HG02870 (cell line): ENCODE measurements around the gene SLC10A6.
"Not testable (repeated sequence)": the region's sequence is repeated elsewhere in the genome, so short reads cannot be mapped to it uniquely, and the experiment has no call there.

Source experiments
- ATAC-seq: cut with Tn5 transposase; IDR thresholded peaks from one replicate; pipeline ENCODE4 v1.9.1; 2021; ENCODE audit warnings: mild to moderate bottlenecking, moderate library complexity; ENCODE audit not compliant: unreplicated experiment

Gene SLC10A6, protein sequence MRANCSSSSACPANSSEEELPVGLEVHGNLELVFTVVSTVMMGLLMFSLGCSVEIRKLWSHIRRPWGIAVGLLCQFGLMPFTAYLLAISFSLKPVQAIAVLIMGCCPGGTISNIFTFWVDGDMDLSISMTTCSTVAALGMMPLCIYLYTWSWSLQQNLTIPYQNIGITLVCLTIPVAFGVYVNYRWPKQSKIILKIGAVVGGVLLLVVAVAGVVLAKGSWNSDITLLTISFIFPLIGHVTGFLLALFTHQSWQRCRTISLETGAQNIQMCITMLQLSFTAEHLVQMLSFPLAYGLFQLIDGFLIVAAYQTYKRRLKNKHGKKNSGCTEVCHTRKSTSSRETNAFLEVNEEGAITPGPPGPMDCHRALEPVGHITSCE

GRCh38 chr4:86848732-86849619 lies at the start of gene SLC10A6:
Gene SLC10A6, minus strand, starts transcription at chr4:86849384. Its CDS starts 269 bp downstream, at chr4:86849115.
- no peak for ATAC-seq

GRCh38 chr4:86898562-86898961 lies 49.4 kb upstream of the SLC10A6 start:
- ATAC-seq = no peak

GRCh38 chr4:86896596-86896995 lies 47.4 kb upstream of the SLC10A6 start:
- ATAC-seq = no peak

DNA sequence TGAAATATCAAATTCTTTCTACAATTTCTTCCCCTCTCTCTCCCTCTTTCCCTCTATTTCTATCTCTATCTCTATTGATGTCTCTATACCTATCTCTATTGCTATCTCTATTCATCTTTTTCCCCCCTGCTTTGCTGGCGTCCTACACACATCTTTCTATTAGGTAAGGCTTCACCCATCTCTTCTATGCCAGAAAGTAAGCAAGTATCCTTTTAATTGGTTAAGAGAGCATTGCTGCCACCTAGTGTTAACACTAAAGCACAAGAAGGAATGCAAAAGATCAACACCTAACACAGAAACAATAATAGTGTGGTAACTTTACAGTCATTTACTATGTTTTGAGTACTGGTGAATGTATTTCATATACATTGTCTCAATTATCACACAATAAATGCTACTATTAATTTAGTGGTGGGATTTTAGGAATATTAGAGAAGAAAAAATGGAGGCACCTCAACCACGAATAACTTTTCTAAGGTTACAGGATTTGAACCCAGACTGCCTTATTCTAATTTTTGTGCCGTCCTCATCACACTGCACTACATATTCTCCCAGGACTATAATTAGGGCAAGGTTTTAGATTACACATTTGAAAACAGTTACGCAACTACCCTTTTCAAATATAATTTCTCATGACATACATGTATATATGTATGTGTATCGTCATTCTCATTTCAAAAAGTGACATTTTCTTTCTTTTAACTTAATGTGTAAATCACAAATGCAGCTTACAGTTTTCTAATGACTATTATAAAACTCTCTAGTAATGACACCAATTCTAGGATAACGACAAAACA lies 46.7 kb upstream of the SLC10A6 start:
- peak; percentile 48 for ATAC-seq

DNA sequence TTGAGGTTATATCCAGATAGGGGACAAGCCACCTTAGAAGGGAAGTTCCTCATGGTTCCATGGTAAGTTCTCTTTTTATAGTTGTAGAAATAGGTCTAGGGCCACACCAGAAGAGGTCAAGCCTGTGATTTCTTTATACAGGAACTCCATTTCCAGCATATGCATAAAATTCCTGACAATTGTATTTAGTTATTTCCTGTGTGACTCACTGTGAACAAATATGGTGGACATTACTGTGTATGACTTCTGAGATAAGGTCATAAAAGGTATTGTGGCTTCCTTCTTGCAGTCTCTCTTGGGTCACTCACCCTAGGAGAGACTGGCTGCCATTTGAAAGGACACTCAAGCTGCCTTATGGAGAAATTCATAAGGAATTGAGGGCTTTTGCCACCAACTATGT lies 45.3 kb upstream of the SLC10A6 start:
- no peak for ATAC-seq

DNA sequence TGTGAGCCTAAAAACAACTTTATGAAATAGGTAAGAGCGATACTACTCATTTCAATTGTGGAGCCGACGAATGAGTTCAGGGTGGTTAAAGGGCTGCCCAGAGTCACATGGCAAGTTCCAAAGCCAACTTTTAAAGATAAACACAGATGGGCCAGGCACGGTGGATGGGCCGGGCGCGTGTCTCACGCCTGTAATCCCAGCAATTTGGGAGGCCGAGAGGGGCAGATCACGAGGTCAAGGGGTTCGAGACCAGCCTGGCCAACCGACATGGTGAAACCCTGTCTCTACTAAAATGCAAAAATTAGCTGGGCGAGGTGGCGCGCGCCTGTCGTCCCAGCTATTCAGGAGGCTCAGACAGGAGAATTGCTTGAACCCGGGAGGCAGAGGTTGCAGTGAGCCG lies 44.0 kb upstream of the SLC10A6 start:
- ATAC-seq = no peak

DNA sequence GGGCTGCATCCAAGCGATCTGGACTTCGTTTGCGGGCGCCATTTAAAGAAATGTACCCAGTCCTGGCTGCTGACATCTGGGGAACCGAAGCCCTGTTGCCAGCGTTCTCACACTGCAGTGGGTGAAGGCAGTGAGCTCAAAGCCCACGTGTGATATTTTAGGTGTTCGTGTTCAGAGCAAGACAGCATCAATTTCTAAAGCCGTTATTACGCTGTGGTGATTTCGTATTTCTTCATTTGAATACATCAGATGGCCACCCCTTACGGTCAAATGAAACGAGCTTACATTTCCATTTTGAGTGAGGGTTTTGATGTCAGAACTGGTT lies 43.4 kb upstream of the SLC10A6 start:
- ATAC-seq = peak; percentile 2

DNA sequence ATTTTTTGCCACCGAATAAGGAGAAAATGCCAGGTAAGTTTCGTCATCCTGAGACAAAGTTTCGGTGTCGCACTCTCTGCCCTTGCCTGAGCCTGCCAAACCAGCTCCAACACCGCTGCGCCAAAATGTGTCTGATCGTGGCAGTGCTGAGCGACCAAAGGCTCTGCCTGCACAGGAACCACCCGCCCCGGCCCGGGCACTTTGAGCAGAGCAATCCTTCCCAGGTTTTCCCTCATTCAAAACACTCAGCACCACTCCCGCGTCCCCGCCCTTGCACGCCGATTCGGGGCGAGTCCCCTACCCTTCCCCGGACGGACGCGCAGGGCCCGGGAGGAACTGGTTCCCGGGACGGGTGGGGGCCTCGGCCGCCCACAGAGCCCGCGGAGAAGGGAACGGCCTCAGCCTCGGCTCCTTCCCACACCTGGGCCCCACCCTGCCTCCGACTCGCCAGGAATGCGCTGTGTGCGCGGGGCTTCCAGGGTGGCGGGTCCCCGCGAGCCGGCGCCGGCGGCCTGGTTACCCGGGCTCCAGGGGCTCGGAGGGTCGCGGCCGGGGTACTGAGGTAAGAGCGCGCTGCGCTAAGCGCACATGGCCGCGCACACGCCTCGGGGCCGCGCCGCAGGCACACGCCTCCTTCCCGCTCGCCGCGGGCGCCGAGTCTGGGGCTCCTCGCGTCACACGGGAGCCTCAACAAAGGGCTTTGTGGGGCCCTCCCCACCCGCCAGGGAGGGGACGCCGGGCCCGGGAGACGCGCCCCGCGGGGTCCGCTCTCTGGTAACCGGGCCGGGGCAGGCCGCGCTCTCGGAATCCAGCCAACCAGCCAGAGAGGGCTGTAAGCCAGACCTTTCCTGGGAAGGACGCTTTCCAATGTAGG lies 42.8 kb upstream of the SLC10A6 start, which contains the start of gene C4orf36:
Gene C4orf36 (minus strand): TSS at position 661 of the 874 bp plus-strand sequence. CDS start 902 bp downstream, outside the sequence.
- peak; percentile 58 for ATAC-seq

DNA sequence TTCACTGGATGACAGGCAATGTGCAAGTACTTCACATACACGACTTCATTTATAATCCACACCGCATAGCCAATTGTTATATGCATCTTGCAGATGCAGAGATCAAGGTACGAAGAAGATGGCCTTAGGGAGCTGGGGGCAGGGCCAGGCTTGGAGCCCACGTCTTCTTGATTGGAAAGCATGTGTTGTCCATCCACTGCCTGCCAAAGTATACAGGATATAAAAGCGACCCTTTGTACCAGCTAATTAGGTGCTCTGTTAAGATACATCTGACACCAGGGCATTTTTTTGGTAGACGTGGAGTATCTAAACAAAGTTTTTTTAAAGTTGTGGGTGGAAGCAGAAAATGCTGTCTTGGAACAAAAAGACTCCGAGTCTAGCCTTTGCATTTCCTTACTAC lies 41.6 kb upstream of the SLC10A6 start:
- no peak for ATAC-seq

DNA sequence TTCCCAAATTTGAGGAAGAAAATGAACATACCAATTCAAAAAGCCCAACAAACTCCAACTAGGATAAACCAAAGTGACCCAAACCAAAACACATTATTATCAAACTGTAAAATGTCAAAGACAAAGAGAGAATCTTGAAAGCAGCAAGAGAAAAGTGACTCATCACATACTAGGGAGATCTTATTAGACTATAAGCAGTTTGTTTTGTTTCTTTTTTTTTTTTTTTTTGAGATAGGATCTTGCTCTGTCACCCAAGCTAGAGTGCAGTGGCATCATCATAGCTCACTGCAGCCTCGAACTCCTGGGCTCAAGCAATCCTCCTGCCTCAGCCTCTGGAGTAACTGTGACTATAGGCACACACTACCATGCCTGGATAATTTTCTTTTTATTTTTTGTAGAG lies 30.5 kb upstream of the SLC10A6 start:
- no peak for ATAC-seq

DNA sequence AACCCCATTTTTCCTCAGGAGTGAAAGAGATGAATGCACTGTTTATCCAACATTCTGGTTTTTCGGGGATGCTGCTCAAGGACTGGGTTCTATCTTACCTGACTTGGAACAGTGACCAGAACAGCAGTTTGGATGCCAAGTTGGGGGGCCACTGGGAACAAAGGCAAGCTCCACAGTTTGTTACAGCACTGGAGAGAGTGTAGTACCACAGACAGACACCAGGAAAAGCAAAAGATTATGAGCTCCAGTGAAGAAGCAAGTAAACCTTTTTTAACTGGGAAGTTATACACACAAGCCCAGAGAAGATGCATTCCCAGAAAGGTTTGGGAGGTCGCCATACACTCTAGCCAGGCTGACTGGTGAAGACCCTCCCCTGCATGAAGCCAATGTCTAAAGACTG lies 29.5 kb upstream of the SLC10A6 start:
- no peak for ATAC-seq

DNA sequence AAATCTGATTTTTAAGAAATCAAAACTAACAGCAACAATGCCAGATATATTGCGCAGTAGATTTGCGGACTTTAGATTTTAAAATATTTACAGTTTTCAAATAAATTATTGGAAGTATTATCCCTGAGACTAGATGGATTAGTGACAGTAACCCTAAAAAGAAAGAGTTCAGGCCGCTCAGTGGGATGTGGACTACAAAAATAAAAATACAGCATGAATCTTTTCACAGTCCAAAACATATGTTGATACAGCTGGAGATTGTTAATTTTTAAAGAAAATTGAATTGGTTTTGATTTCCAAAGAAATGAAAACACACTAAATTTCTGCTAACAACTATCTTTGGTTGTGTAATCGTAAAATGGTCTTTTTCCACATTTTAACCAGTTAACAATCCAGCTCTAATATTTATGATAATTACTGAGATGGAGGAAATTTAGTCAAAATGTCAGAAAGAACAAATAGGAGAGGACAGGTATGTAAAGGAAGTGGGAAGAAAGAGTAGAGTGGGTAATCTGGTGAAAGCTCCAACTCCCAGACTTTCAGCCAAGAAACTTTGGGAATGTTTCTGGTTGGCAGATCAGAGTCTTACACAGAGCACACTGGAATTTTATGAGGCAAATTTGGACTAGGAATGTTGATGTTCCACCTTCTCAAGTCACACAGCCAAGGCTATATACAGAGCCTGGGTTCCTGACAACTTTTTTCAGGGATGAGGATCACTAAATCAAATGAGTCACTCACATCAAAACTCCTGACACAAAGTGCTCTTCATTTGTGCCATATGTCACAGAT lies 27.9 kb upstream of the SLC10A6 start:
- ATAC-seq = no peak

DNA sequence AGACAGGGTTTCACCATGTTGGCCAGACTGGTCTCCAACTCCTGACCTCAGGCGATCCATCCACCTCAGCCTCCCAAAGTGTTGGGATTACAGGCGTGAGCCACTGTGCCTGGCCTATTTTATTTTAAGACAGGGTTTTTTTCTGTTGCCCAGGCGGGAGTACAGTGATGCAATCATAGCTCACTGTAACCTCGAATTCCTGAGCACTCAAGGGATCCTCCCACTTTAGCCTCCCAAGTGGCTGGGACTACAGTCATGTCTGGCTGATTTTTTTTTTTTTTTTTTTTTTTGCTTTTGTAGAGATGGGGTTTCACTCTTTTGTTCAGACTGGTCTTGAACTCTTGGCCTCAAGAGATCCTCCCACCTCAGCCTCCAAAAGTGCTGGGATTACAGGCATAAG lies 26.3 kb upstream of the SLC10A6 start:
- not testable (repeated sequence) for ATAC-seq

GRCh38 chr4:86872135-86872534 lies 23.0 kb upstream of the SLC10A6 start:
- no peak for ATAC-seq

- ATAC-seq = no peak
Measured at GRCh38 chr4:86870442-86871069, 21.4 kb upstream of the SLC10A6 start.

GRCh38 chr4:86857341-86858052 lies 8.3 kb upstream of the SLC10A6 start:
- no peak for ATAC-seq

DNA sequence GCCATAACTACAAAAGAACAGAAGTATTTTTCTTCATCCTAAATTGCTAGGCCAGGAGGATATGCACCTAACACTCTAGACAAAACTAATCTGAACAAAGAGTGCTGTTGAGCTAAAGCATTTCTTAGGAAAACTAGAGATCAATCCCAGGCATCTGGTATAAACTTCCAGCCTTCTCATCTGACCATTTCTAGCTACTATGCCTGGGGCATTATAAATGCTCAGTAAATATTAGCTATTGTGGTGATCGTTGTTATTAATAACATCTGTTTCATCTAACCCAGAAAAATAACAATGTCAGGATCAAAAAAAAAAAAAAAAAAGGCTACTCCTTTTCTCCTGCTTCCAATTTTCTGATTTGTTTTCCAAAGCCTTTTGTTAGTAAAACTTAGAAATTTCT lies 7.7 kb upstream of the SLC10A6 start:
- no peak for ATAC-seq

DNA sequence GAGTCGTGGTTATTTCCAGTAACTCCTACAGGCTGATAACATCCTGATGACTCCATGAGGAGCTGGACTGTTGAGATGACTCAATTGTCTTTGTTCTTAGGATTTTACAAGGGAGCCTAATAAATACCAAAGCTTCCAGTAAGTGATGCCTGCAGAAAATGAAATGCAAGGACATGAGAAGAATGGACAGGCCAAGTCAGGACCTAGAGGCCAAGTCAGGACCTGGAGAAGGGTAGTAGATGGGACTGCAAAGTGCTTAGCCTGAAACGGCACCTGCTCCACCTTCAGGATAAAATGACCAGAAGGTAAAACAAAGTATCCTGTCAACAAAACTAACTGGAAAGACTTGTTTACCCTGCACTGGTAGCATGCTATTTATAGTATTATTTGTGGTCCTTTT lies 6.4 kb upstream of the SLC10A6 start:
- ATAC-seq = no peak
